Measurements from ENCODE around the gene NGDN. TPM values are rescaled to one million over a fixed set of nuclear protein-coding genes. Genes with fewer than 3 reads are reported as not detected.
A peak's percentile ranks its signal among the peaks of the same experiment; 100 is the strongest.
"Not testable (repeated sequence)": the region's sequence is repeated elsewhere in the genome, so short reads cannot be mapped to it uniquely, and the experiment has no call there.

Gene NGDN, protein sequence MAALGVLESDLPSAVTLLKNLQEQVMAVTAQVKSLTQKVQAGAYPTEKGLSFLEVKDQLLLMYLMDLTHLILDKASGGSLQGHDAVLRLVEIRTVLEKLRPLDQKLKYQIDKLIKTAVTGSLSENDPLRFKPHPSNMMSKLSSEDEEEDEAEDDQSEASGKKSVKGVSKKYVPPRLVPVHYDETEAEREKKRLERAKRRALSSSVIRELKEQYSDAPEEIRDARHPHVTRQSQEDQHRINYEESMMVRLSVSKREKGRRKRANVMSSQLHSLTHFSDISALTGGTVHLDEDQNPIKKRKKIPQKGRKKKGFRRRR
- polyA plus RNA-seq (ENCODE audit: insufficient read length) = 69.7 TPM
- long read RNA-seq, donor 1, transcript NGDN-202 (11 exons, 1,143 nt) = major isoform, 28 of 50 reads
- long read RNA-seq, donor 1, partial matches to known transcripts = 16 of 50 reads
- long read RNA-seq, donor 1, other reads (novel, unspliced or antisense) = 0 of 50 reads
- long read RNA-seq, donor 2, transcript NGDN-202 (11 exons, 1,143 nt) = major isoform, 17 of 51 reads
- long read RNA-seq, donor 2, partial matches to known transcripts = 31 of 51 reads
- long read RNA-seq, donor 2, other reads (novel, unspliced or antisense) = 0 of 51 reads
- long read RNA-seq, donor 3, transcript NGDN-202 (11 exons, 1,143 nt) = major isoform, 17 of 46 reads
- long read RNA-seq, donor 3, partial matches to known transcripts = 25 of 46 reads
- long read RNA-seq, donor 3, other reads (novel, unspliced or antisense) = 0 of 46 reads
- long read RNA-seq, donor 4, partial matches to known transcripts = 0 of 3 reads
- long read RNA-seq, donor 4, other reads (novel, unspliced or antisense) = 0 of 3 reads
- long read RNA-seq, donor 5, transcript NGDN-202 (11 exons, 1,143 nt) = major isoform, 53 of 101 reads
- long read RNA-seq, donor 5, partial matches to known transcripts = 44 of 101 reads
- long read RNA-seq, donor 5, other reads (novel, unspliced or antisense) = 0 of 101 reads
- long read RNA-seq, donor 6, transcript NGDN-202 (11 exons, 1,143 nt) = major isoform, 21 of 43 reads
- long read RNA-seq, donor 6, partial matches to known transcripts = 17 of 43 reads
- long read RNA-seq, donor 6, other reads (novel, unspliced or antisense) = 0 of 43 reads
- long read RNA-seq, donor 7, transcript NGDN-202 (11 exons, 1,143 nt) = major isoform, 32 of 52 reads
- long read RNA-seq, donor 7, partial matches to known transcripts = 12 of 52 reads
- long read RNA-seq, donor 7, other reads (novel, unspliced or antisense) = 0 of 52 reads
- long read RNA-seq, donor 8, transcript NGDN-202 (11 exons, 1,143 nt) = major isoform, 9 of 20 reads
- long read RNA-seq, donor 8, partial matches to known transcripts = 9 of 20 reads
- long read RNA-seq, donor 8, other reads (novel, unspliced or antisense) = 0 of 20 reads

DNA sequence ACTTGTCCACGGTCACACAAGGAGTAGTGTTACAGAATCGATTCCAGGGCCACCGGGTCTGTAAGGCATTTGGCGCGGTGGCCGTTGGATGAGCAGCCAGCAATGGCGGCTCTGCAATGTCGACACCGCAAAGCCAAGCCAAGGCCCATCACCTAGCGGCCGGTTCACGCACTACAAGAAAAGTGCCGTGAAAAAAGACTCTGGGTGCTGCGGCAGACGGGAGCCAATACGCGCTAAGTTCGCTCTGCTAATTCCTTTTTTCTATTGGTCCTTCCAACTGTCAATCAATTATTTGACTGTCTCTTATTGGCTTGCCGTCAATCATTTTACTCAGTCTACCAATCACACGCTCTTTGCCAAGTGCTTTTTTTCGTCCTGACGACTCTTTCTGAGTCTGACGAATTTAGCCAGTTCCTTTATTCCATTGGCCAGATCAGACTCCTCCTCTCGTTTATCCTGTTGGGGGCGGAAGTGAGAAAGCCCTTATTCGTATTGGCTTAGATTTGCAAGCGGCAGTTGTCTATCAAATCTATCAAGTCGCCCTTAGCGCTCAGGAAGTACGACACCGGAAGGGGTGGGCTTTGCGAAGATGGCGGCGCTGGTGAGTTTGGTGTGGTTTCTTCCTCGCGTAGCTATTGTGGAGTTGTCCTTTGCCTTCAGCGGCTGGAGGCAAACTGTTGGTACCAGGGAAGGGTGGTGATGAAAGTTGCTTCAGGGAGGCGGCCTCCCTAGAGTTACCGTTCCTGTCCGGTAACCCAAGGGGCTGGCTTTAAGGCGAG, at the start of gene NGDN:
Gene NGDN, plus strand, starts transcription at position 577 of the 779 bp plus-strand sequence. Its CDS starts 13 bp downstream, at position 590.
- peak; percentile 100 for DNase-seq

DNA sequence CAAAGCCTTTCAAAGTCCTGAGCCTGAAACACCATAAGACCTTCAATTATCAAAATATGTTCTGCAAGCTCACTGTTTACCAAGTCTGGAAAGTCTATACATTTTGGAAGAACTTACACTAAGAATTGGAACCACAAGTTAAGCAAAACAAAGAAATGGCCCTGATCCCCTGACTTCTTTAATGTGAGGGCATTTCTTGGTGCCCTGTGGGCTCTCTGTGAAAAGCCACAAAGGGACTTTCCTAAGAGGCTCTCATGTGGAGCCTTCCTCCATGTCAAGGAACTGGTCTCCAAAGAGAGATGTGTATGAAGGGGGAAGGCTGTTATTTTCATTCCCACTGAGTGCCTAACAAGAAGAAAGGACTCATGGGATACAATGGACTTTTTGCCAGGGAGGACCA, 47.9 kb upstream of the NGDN start:
- no peak for DNase-seq

DNA sequence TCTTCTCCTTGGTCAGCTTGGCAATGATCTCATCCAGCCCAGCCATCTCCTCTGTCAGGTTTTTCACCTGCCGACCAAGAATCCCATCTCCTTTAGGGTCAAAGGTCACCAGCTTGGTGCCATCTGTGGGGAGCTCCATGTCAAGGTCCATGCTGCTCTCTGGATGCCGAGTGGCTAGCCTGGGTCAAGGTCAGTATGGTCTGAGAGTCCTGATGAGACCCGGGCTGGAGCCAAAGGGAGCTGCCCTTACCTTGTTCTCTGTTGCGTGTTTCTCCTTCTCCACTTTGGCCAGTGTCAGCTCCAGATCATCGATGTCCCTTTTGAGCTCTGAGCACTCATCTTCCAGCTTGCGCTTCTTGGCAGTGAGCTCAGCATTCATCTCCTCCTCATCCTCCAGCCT, 45.8 kb upstream of the NGDN start:
- no peak for DNase-seq

DNA sequence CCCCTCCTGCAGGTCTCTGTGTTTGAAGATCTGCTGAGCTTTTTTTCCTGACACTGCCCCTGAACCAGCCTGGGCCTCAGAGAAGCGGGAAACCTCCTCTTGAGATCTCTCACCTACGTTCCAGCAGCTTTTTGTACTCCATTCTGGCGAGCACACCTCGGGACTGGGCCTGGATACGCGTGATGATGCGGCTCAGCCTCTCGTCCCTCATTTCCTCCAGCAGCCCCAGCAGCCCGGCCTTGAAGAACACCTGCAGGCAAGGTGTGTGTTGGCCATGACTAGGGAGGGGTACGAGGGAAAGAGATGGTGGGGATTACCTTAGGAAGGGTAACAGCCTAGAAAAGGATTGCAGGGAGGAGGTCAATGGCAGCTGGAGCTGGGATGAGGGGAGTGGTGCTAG, 44.3 kb upstream of the NGDN start:
- DNase-seq = no peak

DNA sequence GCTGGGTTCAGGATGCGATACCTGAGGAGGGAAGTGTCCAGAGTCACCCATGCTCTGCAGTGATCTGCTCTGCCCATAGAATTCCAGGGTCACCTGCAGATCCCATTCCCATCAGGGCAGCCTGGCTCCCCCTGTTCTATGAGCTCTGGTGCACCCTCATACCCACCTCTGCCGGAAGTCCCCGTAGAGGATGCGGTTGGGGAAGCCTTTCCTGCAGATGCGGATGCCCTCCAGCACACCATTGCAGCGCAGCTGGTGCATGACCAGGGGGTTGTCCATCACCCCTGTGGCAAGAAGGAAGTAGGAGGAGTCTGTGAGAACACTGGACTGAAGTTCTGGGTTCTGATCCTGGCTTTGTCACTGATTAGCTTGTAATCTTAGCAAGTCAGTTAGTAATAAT, 43.7 kb upstream of the NGDN start:
- DNase-seq = not testable (repeated sequence)

DNA sequence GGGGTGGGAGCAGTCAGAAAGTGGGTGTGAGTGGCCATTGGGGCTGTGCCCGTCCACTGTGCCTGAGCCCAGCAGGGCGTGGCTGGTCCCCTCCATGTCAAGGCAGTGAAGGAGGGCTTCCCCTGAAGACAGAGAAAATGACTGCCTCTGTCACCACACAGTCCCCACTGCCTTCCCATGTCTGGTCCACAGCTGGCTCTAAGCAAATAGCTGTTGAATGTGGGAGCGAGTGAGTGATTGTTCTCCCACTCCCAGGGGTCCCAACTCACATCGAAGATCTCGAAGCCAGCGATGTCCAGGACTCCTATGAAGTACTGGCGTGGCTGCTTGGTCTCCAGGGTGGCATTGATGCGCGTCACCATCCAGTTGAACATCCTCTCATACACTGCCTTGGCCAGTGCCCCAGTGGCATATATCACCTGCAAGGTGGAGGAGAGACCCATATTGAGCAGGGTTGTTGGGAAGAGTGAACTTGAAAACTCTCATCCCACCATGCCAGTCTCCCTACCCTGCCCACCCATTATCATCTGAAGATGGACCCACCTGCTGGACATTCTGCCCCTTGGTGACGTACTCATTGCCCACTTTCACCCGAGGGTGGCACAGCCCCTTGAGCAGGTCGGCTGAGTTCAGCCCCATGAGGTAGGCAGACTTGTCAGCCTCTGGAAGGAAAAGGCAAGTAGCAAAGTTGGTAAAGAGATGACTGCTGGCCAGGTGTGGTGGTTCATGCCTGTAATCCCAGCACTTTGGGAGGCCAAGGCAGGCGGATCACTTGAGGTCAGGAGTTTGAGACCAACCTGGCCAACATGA, 40.6 kb upstream of the NGDN start:
- DNase-seq = no peak

DNA sequence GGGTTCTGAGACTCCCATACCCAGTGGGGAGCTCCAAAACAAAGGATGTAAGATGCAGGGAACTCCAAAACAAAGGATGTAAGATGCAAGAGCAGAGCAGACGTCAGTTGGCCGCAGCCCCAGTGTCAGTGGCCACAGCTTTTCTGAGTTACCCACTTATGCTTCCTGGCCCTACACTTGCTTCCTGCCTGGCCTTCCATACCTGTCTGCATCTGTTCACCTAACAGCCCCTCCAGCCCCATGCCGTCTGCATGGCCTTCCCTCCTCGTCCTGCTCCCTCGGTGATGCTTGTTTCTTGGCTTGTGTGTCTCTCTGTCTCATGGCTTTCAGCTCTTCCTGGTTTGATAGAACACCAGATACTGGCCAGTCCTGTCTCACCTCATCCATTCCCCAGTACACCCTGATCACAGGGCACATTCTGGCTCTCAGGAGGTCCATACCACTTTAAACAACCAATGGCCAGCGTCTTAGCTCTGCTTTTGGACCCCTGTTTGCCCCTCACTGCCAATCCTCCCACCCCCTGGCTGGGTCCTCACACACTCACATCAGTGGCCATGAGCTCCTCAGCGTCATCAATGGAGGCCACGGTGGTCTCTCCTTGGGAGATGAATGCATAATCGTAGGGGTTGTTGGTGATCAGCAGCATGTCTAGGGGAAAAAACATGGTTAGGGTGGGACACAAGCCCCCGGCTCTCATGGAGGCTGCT, 39.3 kb upstream of the NGDN start:
- no peak for DNase-seq

DNA sequence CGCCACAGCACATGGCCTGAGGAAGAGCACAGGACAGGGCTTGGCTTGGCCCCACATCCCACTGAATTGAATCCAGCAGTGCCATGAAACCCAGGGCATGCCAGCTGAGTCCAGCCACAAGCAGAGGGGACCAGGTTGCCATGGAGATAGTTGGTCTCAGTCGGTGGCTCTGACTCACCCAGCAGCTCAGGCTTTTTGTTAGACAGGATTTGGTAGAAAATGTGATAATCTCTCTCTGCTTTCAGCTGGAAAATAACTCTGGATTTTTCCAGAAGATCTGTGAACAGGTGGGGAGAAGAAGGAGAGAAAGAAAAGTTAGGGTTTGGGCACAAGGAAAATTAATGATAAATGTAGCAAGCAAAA, 38.8 kb upstream of the NGDN start:
- no peak for DNase-seq

DNA sequence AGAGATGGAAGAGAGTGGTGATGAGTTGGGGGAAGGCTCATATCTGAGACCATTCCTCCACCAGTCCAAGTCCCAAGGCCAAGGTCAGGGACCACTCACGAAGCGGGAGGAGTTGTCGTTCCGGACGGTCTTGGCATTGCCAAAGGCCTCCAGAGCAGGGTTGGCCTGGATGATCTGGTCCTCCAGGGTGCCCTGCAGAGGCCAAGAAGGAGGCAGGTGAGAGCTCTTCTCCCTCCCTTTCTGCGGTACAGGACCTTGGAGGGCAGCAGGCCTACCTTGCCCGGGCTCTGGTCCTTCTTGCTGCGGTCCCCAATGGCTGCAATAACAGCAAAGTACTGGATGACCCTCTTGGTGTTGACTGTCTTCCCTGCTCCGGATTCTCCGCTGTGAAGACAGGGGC, 38.0 kb upstream of the NGDN start:
- DNase-seq = no peak

DNA sequence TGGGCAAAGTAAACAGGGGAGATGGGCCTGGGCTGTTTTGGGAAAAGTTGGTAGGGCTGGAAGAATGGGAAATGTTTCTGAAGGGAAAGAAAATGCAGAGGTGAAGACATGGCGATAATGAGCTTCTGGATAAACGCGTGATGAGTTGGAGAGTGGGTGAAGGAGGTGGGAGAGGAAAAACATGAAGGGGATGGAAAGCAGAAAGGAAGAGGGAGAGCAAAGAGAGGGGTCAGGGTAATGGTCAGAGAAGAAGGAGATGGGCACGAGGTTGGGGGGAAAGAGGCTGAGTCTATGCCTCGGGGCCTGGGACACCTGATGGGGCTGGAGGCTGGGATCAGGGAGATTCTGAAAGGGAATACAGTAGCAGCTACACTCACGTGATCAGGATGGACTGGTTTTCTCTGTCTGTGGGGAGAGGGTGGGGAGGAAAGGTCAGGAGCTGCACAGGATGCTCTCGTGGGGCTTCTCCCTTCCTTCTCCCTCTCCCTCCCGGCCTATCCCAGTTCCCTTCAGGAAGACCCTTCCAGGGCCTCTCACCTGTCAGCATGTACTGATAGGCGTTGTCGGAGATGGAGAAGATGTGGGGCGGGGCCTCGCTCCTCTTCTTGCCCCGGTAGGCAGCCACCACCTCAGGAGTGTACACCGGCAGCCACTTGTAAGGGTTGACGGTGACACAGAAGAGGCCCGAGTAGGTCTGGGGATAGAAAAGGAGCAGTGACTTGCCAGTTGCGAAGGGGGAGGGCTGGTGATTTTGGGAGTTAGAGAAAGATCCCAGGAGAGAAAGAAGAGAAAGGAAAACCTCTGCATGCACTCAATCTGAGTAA, 37.2 kb upstream of the NGDN start:
- DNase-seq = no peak

DNA sequence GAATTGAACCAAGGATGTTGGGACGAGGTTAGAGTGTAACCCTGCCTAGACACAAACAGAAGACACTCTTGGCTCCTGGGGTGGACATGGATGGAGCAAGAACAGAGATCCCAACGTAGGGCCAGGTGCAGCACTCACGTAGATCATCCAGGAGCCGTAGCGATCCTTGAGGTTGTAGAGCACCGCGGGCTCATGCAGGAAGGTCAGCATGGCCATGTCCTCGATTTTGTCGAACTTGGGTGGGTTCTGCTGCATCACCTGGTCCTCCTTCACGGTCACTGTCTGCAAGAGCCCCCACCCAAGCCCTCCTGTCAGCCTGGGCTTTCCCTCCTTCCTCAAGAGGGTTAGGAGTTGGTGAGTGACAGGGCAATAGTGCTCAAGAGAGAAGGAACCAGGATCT, 36.6 kb upstream of the NGDN start:
- DNase-seq = no peak

DNA sequence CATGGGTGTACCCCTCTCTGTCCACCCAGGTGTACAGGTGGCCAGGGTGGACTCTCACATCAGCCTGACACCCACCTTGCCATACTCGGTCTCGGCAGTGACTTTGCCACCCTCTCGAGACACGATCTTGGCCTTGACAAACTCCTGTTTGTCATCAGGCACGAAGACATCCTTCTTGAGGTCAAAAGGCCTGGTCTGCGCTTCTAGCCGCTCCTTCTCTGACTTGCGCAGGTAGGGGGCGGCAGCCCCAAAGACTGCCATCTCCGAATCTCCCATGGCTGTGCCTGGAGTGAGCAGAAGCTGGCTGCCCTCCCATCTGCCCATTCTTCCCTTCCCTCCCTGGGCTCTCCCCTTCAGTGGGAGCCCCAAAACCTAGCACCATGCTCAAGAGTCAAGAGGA, 36.0 kb upstream of the NGDN start:
- DNase-seq = no peak

DNA sequence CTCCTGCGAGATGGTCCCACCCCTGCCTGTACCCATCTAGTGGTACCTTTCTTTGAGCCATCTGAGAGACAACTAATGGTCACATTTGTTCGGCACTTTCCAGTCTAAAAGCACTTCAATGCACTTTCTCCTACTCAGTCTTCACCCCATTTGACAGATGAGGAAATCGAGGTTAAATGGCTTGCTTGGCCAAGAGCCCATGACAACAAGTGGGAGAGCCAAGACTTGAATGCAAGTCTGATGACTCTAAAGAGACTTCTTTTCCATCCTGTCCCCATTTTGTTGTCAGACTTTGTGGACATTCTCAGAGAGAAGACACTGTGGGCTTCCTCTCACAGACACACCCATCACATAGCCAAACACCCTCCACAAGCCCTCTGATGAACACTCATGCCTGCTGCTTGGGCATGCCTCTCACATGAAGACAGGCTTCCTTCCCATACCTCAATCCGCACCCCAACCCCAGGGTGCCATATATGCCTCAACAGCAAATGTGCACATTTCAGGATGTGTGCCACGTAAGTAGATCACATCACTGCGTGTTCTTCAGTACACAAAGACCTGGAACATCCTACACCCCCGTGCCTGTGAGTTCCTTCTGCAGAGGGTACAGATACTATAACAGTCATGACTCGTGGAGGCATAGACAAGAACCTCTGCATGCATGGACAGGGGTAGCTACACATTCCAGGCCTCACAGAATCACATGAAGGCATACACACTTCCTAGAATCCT, 34.8 kb upstream of the NGDN start:
- DNase-seq = no peak

DNA sequence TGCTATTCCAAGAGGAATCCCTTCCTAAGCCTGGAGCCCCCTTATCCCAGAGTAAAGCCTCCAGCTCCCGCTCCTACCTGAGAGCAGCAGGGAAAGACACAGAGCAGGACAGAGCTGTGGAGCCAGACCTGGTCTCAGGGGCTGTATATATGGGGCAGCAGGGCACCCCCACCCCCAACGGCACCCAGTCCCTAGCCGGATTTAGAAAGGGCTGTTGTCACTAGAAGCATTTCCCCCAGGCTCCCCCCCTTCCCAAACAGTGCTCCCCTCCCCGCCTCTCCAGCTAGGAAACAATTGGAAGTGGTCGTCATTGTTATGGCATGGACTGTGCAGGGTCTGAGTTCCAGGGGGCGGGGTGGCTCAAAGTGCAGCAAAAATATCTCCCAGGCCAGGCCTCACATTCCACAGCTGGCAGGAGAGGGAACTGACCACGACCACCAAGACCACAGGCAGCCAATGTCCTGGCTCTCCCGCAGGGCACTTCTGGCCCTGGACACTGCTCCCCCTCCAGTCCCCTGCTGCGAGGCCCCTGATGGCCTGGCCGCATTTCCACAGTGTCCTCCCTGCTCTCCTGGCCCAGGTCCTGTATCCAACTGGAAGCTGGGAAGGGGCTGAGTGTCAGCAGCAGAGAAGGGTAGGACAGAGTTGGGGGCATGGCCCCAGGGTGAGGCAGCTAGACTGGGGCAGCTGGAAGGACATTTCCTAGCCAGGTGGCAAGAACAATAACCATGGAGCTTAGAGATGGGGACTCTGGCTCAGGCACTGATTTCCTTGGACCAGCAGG, 33.8 kb upstream of the NGDN start, which contains the start of gene MYH7:
Gene MYH7, minus strand, starts transcription at position 118 of the 784 bp plus-strand sequence. CDS start 1,928 bp downstream, outside the sequence.
- no peak for DNase-seq

DNA sequence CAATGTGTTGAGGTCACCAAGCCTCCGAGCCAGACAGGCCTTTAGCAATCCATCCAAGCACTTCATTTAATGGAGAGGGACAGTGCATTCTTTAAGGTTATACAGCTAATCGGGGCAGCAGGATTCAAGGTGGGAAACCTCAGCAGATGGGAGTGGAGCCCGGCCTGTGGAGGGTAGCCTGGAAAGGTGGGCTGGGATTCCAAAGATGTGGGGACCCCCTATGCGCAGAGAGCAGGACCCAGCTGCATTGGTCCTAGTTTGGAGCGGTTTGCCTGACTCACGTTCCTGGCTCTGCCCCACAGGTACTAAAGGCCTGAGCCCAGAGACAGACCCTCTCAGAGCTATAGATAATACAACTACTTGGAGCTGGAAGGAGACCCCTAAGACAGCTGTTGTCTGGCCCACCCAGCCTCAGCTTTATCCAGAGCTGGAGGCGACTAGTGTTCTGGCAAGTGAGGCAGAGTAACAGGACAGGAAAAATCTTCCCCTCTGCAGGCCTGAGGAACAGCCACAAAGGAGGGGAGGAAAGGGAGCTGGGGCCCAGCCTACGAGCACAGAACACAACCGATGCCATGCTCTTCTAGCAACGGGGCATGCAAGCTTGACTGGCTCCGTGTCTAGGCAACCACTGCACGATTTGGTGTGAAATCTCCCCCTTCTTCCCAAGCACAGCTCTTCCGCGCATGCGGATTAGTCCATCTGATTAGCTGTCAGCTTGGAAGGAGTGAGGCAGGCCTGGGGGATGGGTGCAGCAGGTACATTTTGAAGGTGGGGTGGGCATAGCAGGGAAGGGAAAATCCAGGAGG, 33.0 kb upstream of the NGDN start:
- peak; percentile 92 for DNase-seq

Data from left kidney (tissue), 8 donors.